Immature natural killer cell (primary cell): ENCODE results near the gene RIMBP3C. TPM values are rescaled to one million over a fixed set of nuclear protein-coding genes. Genes with fewer than 3 reads are reported as not detected.
"Not testable (repeated sequence)": the region's sequence is repeated elsewhere in the genome, so short reads cannot be mapped to it uniquely, and the experiment has no call there.

Source experiments
- DNase-seq, 3 donors: peaks; one replicate each; pipeline ENCODE4 v3.0.0; 2022; ENCODE audit warnings: mixed read lengths in 1 of 3
- H3K27ac Mint-ChIP-seq, 6 donors: one replicate each; pipeline ENCODE4 v1.8.0; 2020; ENCODE audit warnings: mixed read lengths in 6 of 6, mild to moderate bottlenecking in 5 of 6, inconsistent platforms in 4 of 6, moderate library complexity in 3 of 6
- H3K27me3 Mint-ChIP-seq, 3 donors: one replicate each; pipeline ENCODE4 v1.8.0; 2020 to 2021; ENCODE audit warnings: low read depth in 3 of 3, mild to moderate bottlenecking in 3 of 3, mixed read lengths in 3 of 3, moderate library complexity in 3 of 3, inconsistent platforms in 1 of 3
- H3K36me3 Mint-ChIP-seq, 3 donors: one replicate each; pipeline ENCODE4 v1.8.0; 2020; ENCODE audit warnings: mixed read lengths in 3 of 3, inconsistent platforms in 2 of 3, mild to moderate bottlenecking in 2 of 3
- H3K4me1 Mint-ChIP-seq, 2 donors: one replicate each; pipeline ENCODE4 v1.8.0; 2020; ENCODE audit warnings: inconsistent platforms in 2 of 2, mild to moderate bottlenecking in 2 of 2, mixed read lengths in 2 of 2, moderate library complexity in 1 of 2
- H3K4me3 Mint-ChIP-seq, 5 donors: one replicate each; pipeline ENCODE4 v1.8.0; 2020; ENCODE audit warnings: mild to moderate bottlenecking in 5 of 5, mixed read lengths in 5 of 5, inconsistent platforms in 3 of 5, moderate library complexity in 3 of 5
- H3K9me3 Mint-ChIP-seq, 6 donors: one replicate each; pipeline ENCODE4 v1.8.0; 2020; ENCODE audit warnings: mild to moderate bottlenecking in 6 of 6, mixed read lengths in 6 of 6, inconsistent platforms in 4 of 6, moderate library complexity in 3 of 6
- polyA plus RNA-seq, 3 donors: library from polyadenylated mRNA; unstranded; fragments of 300-500 nt; fragmentation: Illumina TruSeq; gene quantifications; one replicate each; pipeline ENCODE4 v1.2.3, GENCODE V29; 2021

The RIMBP3C gene
- polyA plus RNA-seq, 3 donors from 2014 or later: 0.16 to 0.53 TPM; not detected in 1

DNA sequence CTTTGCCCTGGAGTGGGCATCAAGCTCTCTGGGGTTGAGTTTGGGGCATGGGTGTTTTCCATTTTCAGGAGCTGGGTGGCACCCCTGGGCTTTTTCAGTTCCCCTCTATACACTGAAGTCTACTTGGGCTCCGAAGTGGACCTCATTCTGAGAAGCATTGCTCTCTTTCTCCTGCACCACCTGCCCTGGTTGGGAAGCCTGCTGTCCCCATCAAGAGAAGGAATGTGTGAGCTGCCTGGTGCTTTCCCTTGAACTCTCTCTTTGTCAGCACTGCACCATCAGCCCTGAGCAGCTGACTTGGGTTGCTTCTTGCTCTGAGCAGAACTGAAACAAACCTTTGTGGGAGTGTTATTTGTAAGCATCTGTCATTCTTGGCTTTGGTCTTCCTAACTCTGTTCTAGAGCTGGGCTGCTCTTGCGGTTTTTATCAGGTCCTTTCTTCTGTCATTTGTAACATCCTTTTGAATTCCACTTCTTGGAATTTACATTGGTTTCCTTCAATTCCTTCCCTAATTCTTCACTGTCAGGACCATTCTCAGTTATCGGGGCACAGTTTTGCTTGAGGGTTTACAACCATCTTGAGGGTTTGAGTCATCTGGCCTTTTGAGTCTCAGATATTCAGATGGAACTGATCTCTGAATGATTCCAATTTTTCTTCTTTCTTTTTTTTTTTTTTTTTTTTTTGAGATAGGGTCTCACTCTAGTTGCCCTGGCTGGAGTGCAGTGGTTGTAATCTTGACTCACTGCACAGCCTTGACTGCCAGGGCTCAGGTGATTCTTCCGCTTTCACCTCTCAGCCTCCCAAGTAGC is 36.7 kb upstream of the RIMBP3C start:
- peak overlapping the region in 4 of 5 donors; percentile 9 to 68 (median 39) for H3K4me3 Mint-ChIP-seq
- peak overlapping the region; percentile 58 to 84 (median 72) for H3K27ac Mint-ChIP-seq
- H3K36me3 Mint-ChIP-seq: peaks cover 0 to 5% (median 0%) of the 10 kb centered on the region in 3 donors
- H3K9me3 Mint-ChIP-seq: no peaks in the 10 kb centered on the region
- no peak for DNase-seq
- H3K27me3 Mint-ChIP-seq: peaks cover 0 to 2% (median 0%) of the 10 kb centered on the region in 3 donors
- H3K4me1 Mint-ChIP-seq: peaks cover 60 to 73% of the 10 kb centered on the region in 2 donors

DNA sequence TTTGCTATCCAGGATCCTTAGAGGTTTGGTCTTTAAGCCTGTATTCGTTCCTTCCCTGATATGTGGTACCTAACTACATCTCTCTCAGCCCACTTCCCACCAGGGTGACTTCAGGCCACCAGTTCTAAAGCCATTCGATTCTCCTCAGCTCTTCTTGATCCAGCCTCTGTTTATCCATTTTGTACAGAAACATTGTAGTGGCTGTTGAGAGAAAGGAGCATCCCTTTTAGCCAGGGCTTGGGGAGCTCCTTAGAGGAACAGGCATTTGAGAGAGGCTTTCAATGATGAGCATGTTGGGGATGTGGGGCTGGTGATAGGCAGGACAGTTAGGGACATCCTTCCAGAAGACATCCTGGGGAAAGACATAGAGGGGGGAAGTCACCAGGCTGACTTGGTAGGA is 34.1 kb upstream of the RIMBP3C start:
- peak overlapping the region in 1 of 5 donors; percentile 38 for H3K4me3 Mint-ChIP-seq
- peak overlapping the region in 4 of 6 donors; percentile 7 to 80 (median 34) for H3K27ac Mint-ChIP-seq
- no peak for DNase-seq
- no peaks in the 10 kb centered on the region for H3K9me3 Mint-ChIP-seq
- peaks cover 43 to 51% of the 10 kb centered on the region in 2 donors for H3K4me1 Mint-ChIP-seq
- H3K27me3 Mint-ChIP-seq: peaks cover 0 to 2% (median 0%) of the 10 kb centered on the region in 3 donors
- H3K36me3 Mint-ChIP-seq: peaks cover 0 to 5% (median 0%) of the 10 kb centered on the region in 3 donors

GRCh38 chr22:21582801-21583740 is 31.8 kb upstream of the RIMBP3C start:
- Mint-ChIP-seq H3K27me3 (peaks cover 0 to 2% (median 0%) of the 10 kb centered on the region in 3 donors), H3K4me1 (peaks cover 44 to 58% of the 10 kb centered on the region in 2 donors), H3K36me3 (peaks cover 0 to 5% (median 0%) of the 10 kb centered on the region in 3 donors), H3K4me3 (peak overlapping the region in 2 of 5 donors; percentile 12 to 50), H3K27ac (peak overlapping the region; percentile 8 to 82 (median 64)), H3K9me3 (no peaks in the 10 kb centered on the region)
- DNase-seq: no peak

DNA sequence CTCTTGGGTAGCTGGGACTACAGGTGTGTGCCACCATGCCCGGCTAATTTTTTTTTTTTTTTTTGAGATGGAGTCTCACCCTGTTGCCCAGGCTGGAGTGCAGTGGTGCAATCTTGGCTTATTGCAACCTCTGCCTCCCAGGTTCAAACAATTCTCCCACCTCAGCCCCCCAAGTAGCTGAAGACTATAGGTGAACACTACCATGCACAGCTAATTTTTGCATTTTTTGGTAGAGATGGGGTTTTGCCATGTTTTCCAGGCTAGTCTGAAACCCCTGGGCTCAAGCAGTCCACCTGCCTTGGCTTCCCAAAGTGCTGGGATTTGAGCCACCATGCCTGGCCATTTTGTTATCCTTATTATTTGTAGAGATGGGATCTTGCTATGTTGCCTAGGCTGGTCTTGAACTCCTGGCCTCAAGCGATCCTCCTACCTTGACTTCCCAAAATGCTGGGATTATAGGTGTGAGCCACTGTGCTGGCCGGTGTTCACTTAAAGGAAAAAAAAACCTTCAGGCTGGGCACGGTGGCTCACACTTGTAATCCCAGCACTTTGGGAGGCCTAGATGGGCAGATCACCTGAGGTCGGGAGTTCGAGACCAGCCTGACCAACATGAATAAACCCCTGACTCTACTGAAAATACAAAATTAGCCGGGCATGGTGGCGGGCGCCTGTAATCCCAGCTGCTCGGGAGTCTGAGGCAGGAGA is 29.9 kb upstream of the RIMBP3C start:
- H3K9me3 Mint-ChIP-seq, H3K27ac Mint-ChIP-seq, H3K4me3 Mint-ChIP-seq, H3K36me3 Mint-ChIP-seq, DNase-seq, H3K27me3 Mint-ChIP-seq: not testable (repeated sequence)
- H3K4me1 Mint-ChIP-seq: peaks cover 44 to 61% of the 10 kb centered on the region in 2 donors

- not testable (repeated sequence) for DNase-seq, H3K4me3 Mint-ChIP-seq, H3K36me3 Mint-ChIP-seq, H3K27ac Mint-ChIP-seq, H3K27me3 Mint-ChIP-seq, H3K9me3 Mint-ChIP-seq
- peaks cover 46 to 57% of the 10 kb centered on the region in 2 donors for H3K4me1 Mint-ChIP-seq
These were observed 29.4 kb upstream of the RIMBP3C start for GRCh38 chr22:21580623-21581007.

DNA sequence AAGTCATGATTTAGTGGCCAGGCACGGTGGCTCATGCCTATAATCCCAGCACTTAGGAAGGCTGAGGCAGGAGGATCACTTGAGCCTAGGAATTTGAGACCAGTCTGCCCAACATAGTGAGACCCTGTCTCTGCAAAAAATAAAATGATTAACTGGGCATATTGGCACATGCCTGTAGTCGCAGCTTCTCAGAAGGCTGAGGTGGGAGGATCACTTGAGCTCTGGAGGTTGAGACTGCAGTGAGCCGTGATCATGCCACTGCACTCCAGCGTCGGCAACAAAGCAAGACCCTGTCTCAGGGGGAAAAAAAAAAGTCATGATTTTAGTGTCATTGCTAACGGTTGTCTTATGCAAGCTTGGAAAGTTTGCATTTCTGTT is 28.2 kb upstream of the RIMBP3C start:
- Mint-ChIP-seq H3K36me3 (no peaks in the 10 kb centered on the region), H3K27ac (peak overlapping the region in 1 of 6 donors; percentile 29), H3K27me3 (peaks cover 0 to 2% (median 0%) of the 10 kb centered on the region in 3 donors), H3K9me3 (no peaks in the 10 kb centered on the region), H3K4me3 (no peak overlapping the region), H3K4me1 (peaks cover 45 to 50% of the 10 kb centered on the region in 2 donors)
- no peak for DNase-seq

DNA sequence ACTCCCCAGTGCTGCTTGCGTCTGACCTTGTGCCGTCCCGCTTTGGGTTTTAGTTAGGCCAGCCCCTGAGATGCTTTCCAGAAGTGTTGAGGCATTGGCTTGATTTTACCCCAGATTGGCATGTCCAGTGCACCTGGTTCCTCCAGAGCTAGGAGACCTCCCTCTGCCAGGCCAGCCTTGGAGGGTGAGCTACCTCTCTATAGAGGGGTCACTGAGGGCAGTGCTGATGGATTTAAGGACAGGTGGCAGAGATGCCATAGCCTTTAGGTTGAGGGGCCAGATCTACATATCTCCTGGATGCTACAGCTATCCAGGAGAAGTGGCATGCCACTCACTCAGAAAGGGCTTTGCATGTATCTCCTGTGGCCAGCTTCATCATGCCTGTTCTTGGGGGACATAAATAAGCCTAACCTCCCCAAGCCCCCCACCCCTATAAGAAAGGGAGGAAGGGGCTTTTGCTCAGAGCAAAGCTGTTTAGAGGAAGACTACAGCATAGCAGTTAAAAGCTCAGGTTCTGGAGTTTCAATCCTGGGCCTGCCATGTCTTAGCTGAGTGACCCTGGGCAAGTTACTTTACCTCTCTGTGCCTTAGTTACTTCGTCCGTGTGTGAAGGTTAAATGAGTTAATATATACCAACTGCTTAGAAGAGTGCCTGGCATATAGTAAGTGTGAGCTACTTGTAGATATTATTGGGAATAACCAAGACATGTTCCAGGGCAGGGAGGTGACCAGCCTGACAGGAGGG is 22.7 kb upstream of the RIMBP3C start:
- no peaks in the 10 kb centered on the region for H3K27me3 Mint-ChIP-seq
- no peaks in the 10 kb centered on the region for H3K9me3 Mint-ChIP-seq
- peaks cover 0 to 3% (median 0%) of the 10 kb centered on the region in 3 donors for H3K36me3 Mint-ChIP-seq
- peak overlapping the region in 1 of 5 donors; percentile 25 for H3K4me3 Mint-ChIP-seq
- peaks cover 73 to 78% of the 10 kb centered on the region in 2 donors for H3K4me1 Mint-ChIP-seq
- no peak for DNase-seq
- H3K27ac Mint-ChIP-seq: peak overlapping the region in 1 of 6 donors; percentile 31

GRCh38 chr22:21573293-21573734 is 22.1 kb upstream of the RIMBP3C start:
- Mint-ChIP-seq H3K4me1 (peaks cover 75 to 78% of the 10 kb centered on the region in 2 donors), H3K9me3 (no peaks in the 10 kb centered on the region), H3K4me3 (no peak overlapping the region), H3K27me3 (no peaks in the 10 kb centered on the region), H3K27ac (peak overlapping the region in 1 of 6 donors; percentile 40), H3K36me3 (peaks cover 0 to 3% (median 0%) of the 10 kb centered on the region in 3 donors)
- DNase-seq: no peak

GRCh38 chr22:21571679-21572078 is 20.4 kb upstream of the RIMBP3C start:
- no peaks in the 10 kb centered on the region for H3K9me3 Mint-ChIP-seq
- H3K36me3 Mint-ChIP-seq: peaks cover 0 to 3% (median 0%) of the 10 kb centered on the region in 3 donors
- no peak for DNase-seq
- peaks cover 67 to 68% of the 10 kb centered on the region in 2 donors for H3K4me1 Mint-ChIP-seq
- peak overlapping the region in 2 of 5 donors; percentile 22 to 30 for H3K4me3 Mint-ChIP-seq
- H3K27me3 Mint-ChIP-seq: no peaks in the 10 kb centered on the region
- H3K27ac Mint-ChIP-seq: peak overlapping the region; percentile 1 to 78 (median 49)

GRCh38 chr22:21570398-21570797 is 19.1 kb upstream of the RIMBP3C start:
- H3K27me3 Mint-ChIP-seq: no peaks in the 10 kb centered on the region
- H3K4me3 Mint-ChIP-seq: peak overlapping the region in 4 of 5 donors; percentile 2 to 86 (median 21)
- peaks cover 0 to 3% (median 0%) of the 10 kb centered on the region in 3 donors for H3K36me3 Mint-ChIP-seq
- H3K9me3 Mint-ChIP-seq: no peaks in the 10 kb centered on the region
- no peak for DNase-seq
- peak overlapping the region in 4 of 6 donors; percentile 33 to 88 (median 56) for H3K27ac Mint-ChIP-seq
- peaks cover 64 to 67% of the 10 kb centered on the region in 2 donors for H3K4me1 Mint-ChIP-seq

- H3K27ac Mint-ChIP-seq: peak overlapping the region; percentile 74 to 88 (median 84)
- H3K9me3 Mint-ChIP-seq: no peaks in the 10 kb centered on the region
- peaks cover 0 to 3% (median 0%) of the 10 kb centered on the region in 3 donors for H3K36me3 Mint-ChIP-seq
- peak overlapping the region; percentile 70 to 90 (median 86) for H3K4me3 Mint-ChIP-seq
- no peak for DNase-seq
- H3K27me3 Mint-ChIP-seq: no peaks in the 10 kb centered on the region
- H3K4me1 Mint-ChIP-seq: peaks cover 63 to 66% of the 10 kb centered on the region in 2 donors
These were observed 18.4 kb upstream of the RIMBP3C start for GRCh38 chr22:21569459-21570170.

GRCh38 chr22:21569076-21569427 is 17.8 kb upstream of the RIMBP3C start:
- H3K9me3 Mint-ChIP-seq, DNase-seq, H3K27me3 Mint-ChIP-seq, H3K36me3 Mint-ChIP-seq: not testable (repeated sequence)
- Mint-ChIP-seq H3K4me1 (peaks cover 58 to 61% of the 10 kb centered on the region in 2 donors), H3K27ac (peak overlapping the region; percentile 88 to 95 (median 93)), H3K4me3 (peak overlapping the region; percentile 85 to 92 (median 90))
